T-cell (primary cell): ENCODE results near the gene C2orf80. TPM values are rescaled to one million over a fixed set of nuclear protein-coding genes. Genes with fewer than 3 reads are reported as not detected.

Experiments used
- ATAC-seq, 4 experiments: fragments of 200-7000 bp in 3 of 4; fragments of 150-1000 bp in 1 of 4; cut with Tn5 transposase; replicated peaks in 1 of 4; 1 replicate in 3 of 4; 2 replicates in 1 of 4; pipeline ENCODE4 v1.10.0; 2021; ENCODE audit warnings: moderate library complexity in 3 of 4, mild to moderate bottlenecking in 2 of 4, moderate number of reproducible peaks in 1 of 4
- CTCF ChIA-PET, 2 donors: fragments of 300-600 bp; sonication (Branson Sonifier 250); formaldehyde crosslinking; loops; one replicate each; lab custom pipeline; 2022; ENCODE audit warnings: antibody characterized with exemption in 2 of 2; lab: Charles Lee
- POLR2A ChIA-PET, 2 donors: fragments of 300-600 bp; sonication (Branson Sonifier 250); formaldehyde crosslinking; loops; one replicate each; lab custom pipeline; 2022; ENCODE audit warnings: antibody characterized with exemption in 2 of 2; lab: Charles Lee
- DNase-seq, 35 experiments: peaks; one replicate each; pipeline versions ENCODE4 v3.0.0 to v3.0.0-alpha.2; 2013 to 2023
- H3K27ac ChIP-seq: one replicate; pipeline ENCODE4 v1.5.1; 2013; ENCODE audit warnings: low read length
- H3K27me3 ChIP-seq, 2 experiments: replicated peaks in 1 of 2; 1 replicate in 1 of 2; 2 replicates in 1 of 2; pipeline versions ENCODE4 v1.6.1 to v1.7.0; 2013; ENCODE audit warnings: low read length in 1 of 2, mixed read lengths in 1 of 2; ENCODE audit not compliant: control insufficient read depth in 2 of 2, insufficient read depth in 2 of 2; ENCODE audit errors: extremely low read depth in 1 of 2
- H3K36me3 ChIP-seq, 2 donors: 1 replicate in 1 of 2; 2 replicates in 1 of 2; pipeline versions ENCODE4 v1.6.1 to v1.7.0; 2013; ENCODE audit warnings: low read length in 1 of 2; ENCODE audit not compliant: control insufficient read depth in 2 of 2, insufficient read depth in 1 of 2; ENCODE audit errors: extremely low read depth in 1 of 2
- H3K4me1 ChIP-seq, 2 experiments: 1 replicate in 1 of 2; 2 replicates in 1 of 2; pipeline versions ENCODE4 v1.6.1 to v1.7.0; 2013; ENCODE audit warnings: low read length in 2 of 2, mixed read lengths in 1 of 2; ENCODE audit not compliant: insufficient read depth in 2 of 2, control insufficient read depth in 1 of 2; ENCODE audit errors: extremely low read depth in 1 of 2
- H3K4me3 ChIP-seq, 2 donors: 1 replicate in 1 of 2; 2 replicates in 1 of 2; pipeline versions ENCODE4 v1.5.1 to v1.7.0; 2013; ENCODE audit warnings: mild to moderate bottlenecking in 2 of 2, low read length in 1 of 2, moderate library complexity in 1 of 2; ENCODE audit not compliant: control insufficient read depth in 1 of 2; ENCODE audit errors: extremely low read depth in 1 of 2
- H3K9me3 ChIP-seq: 2 replicates; pipeline ENCODE4 v1.7.0; 2013
- H3K27ac Mint-ChIP-seq, 2 donors: one replicate each; pipeline ENCODE4 v1.8.0; 2020 to 2021; ENCODE audit warnings: mild to moderate bottlenecking in 2 of 2, mixed read lengths in 2 of 2
- H3K27me3 Mint-ChIP-seq, 2 donors: one replicate each; pipeline ENCODE4 v1.8.0; 2021 to 2022; ENCODE audit warnings: mixed read lengths in 2 of 2
- H3K36me3 Mint-ChIP-seq: one replicate; pipeline ENCODE4 v1.8.0; 2021; ENCODE audit warnings: mixed read lengths
- H3K4me1 Mint-ChIP-seq, 3 donors: one replicate each; pipeline ENCODE4 v1.8.0; 2020 to 2022; ENCODE audit warnings: mixed read lengths in 3 of 3, mild to moderate bottlenecking in 1 of 3
- H3K4me3 Mint-ChIP-seq, 3 donors: one replicate each; pipeline ENCODE4 v1.8.0; 2020 to 2022; ENCODE audit warnings: mild to moderate bottlenecking in 3 of 3, mixed read lengths in 3 of 3, moderate library complexity in 3 of 3
- H3K9me3 Mint-ChIP-seq, 3 donors: one replicate each; pipeline ENCODE4 v1.8.0; 2020 to 2022; ENCODE audit warnings: mixed read lengths in 3 of 3
- WGBS: methylation state at CpG from one replicate; pipeline ENCODE4 v1.1.5; 2013; ENCODE audit warnings: missing lambda C conversion rate; ENCODE audit not compliant: insufficient coverage; 5-methylcytosine and 5-hydroxymethylcytosine counted together
- total RNA-seq, 35 experiments: library from RNA in 6 of 35; stranded (reverse) in 6 of 35; fragments of 120-200 nt in 1 of 35; gene quantifications; one replicate each; pipeline versions ENCODE4 v1.2.1 to v1.2.4 and lab custom pipeline; 2013 to 2026

The C2orf80 gene
- not detected for total RNA-seq
- not detected for total RNA-seq (2013)
- 0 to 0.04 (median 0) reads per million in 29 experiments for total RNA-seq (lab: John Stamatoyannopoulos, UW)

GRCh38 chr2:208189810-208190503 is at the start of gene C2orf80:
TSS of gene C2orf80 (minus strand) at chr2:208190030. CDS start at chr2:208186986, 3,044 bp downstream.
- WGBS: 87% methylated on average over 6 of the region's 10 CpGs
- H3K4me3 ChIP-seq: no peak within 1 kb of the TSS
- Mint-ChIP-seq H3K9me3 (no peaks in the 10 kb centered on the region), H3K36me3 (no peaks in the 10 kb centered on the region), H3K27me3 (peaks cover 0 to 4% of the 10 kb centered on the region in 2 donors), H3K4me3 (no peak within 1 kb of the TSS), H3K4me1 (peaks cover 0 to 3% (median 0%) of the 10 kb centered on the region in 3 donors), H3K27ac (no peak within 1 kb of the TSS)
- DNase-seq (no peak), ATAC-seq (no peak)
- no peaks in the 10 kb centered on the region for H3K36me3 ChIP-seq
- ChIA-PET CTCF (no interaction called here), POLR2A (no interaction called here)
- H3K27me3 ChIP-seq: peaks cover 0 to 3% of the 10 kb centered on the region in 2 experiments
- no peaks in the 10 kb centered on the region for H3K4me1 ChIP-seq
- H3K9me3 ChIP-seq: no peaks in the 10 kb centered on the region
- no peak within 1 kb of the TSS for H3K27ac ChIP-seq

- H3K4me3 ChIP-seq: no peak overlapping the region
- no CpG with 5 or more reads among the region's 2 CpGs for WGBS
- peaks cover 4 to 34% of the 10 kb centered on the region in 2 donors for H3K36me3 ChIP-seq
- H3K4me3 Mint-ChIP-seq: no peak overlapping the region
- no peak overlapping the region for H3K27ac Mint-ChIP-seq
- H3K9me3 Mint-ChIP-seq: peaks cover 4 to 15% (median 15%) of the 10 kb centered on the region in 3 donors
- peaks cover 54% of the 10 kb centered on the region for H3K36me3 Mint-ChIP-seq
- H3K27me3 Mint-ChIP-seq: no peaks in the 10 kb centered on the region
- H3K4me1 Mint-ChIP-seq: no peaks in the 10 kb centered on the region
- ATAC-seq: no peak
- H3K27ac ChIP-seq: no peak overlapping the region
- POLR2A ChIA-PET: no interaction called here
- H3K4me1 ChIP-seq: no peaks in the 10 kb centered on the region
- no peaks in the 10 kb centered on the region for H3K27me3 ChIP-seq
- H3K9me3 ChIP-seq: no peaks in the 10 kb centered on the region
- CTCF ChIA-PET: no interaction called here
- DNase-seq: no peak
Measured at GRCh38 chr2:208235860-208236259, 46.0 kb upstream of the C2orf80 start.

GRCh38 chr2:208234786-208235185 is 45.0 kb upstream of the C2orf80 start:
- H3K4me3 Mint-ChIP-seq: no peak overlapping the region
- peaks cover 48% of the 10 kb centered on the region for H3K36me3 Mint-ChIP-seq
- H3K27ac Mint-ChIP-seq: no peak overlapping the region
- no peak overlapping the region for H3K4me3 ChIP-seq
- H3K27me3 ChIP-seq: peaks cover 0 to 2% of the 10 kb centered on the region in 2 experiments
- ATAC-seq (no peak), DNase-seq (no peak)
- H3K36me3 ChIP-seq: peaks cover 2 to 24% of the 10 kb centered on the region in 2 donors
- H3K27ac ChIP-seq: no peak overlapping the region
- CTCF ChIA-PET: interaction anchor here in 1 of 2 donors (0.6 kb wide), 1 partner anchor 11 kb away, joined by 5 read pairs; no protein-coding TSS in a partner anchor
- WGBS: no CpG with 5 or more reads among the region's 1 CpG
- H3K4me1 Mint-ChIP-seq: no peaks in the 10 kb centered on the region
- POLR2A ChIA-PET: no interaction called here
- no peaks in the 10 kb centered on the region for H3K27me3 Mint-ChIP-seq
- H3K9me3 Mint-ChIP-seq: peaks cover 4 to 22% (median 15%) of the 10 kb centered on the region in 3 donors
- no peaks in the 10 kb centered on the region for H3K9me3 ChIP-seq
- no peaks in the 10 kb centered on the region for H3K4me1 ChIP-seq

- Mint-ChIP-seq H3K4me1 (no peaks in the 10 kb centered on the region), H3K9me3 (peaks cover 4 to 19% (median 8%) of the 10 kb centered on the region in 3 donors), H3K27me3 (no peaks in the 10 kb centered on the region), H3K4me3 (no peak overlapping the region), H3K27ac (no peak overlapping the region), H3K36me3 (peaks cover 3% of the 10 kb centered on the region)
- DNase-seq: no peak
- Histone ChIP-seq H3K36me3 (no peaks in the 10 kb centered on the region), H3K9me3 (no peaks in the 10 kb centered on the region), H3K27me3 (peaks cover 0 to 2% of the 10 kb centered on the region in 2 experiments), H3K27ac (no peak overlapping the region), H3K4me1 (no peaks in the 10 kb centered on the region), H3K4me3 (no peak overlapping the region)
- WGBS: no CpG with 5 or more reads among the region's 1 CpG
- no peak for ATAC-seq
- CTCF ChIA-PET: interaction anchor here in 1 of 2 donors (0.6 to 0.7 kb wide), 2 partner anchors 99 to 312 kb away, joined by 3 read pairs; no protein-coding TSS in a partner anchor
- POLR2A ChIA-PET: no interaction called here
Measured at GRCh38 chr2:208228476-208228875, 38.6 kb upstream of the C2orf80 start.

- H3K4me1 ChIP-seq: no peaks in the 10 kb centered on the region
- ChIA-PET CTCF (no interaction called here), POLR2A (no interaction called here)
- WGBS: 94% methylated on average over 33 of the region's 33 CpGs
- peaks cover 4 to 19% (median 8%) of the 10 kb centered on the region in 3 donors for H3K9me3 Mint-ChIP-seq
- H3K27ac ChIP-seq: no peak overlapping the region
- H3K27me3 Mint-ChIP-seq: no peaks in the 10 kb centered on the region
- DNase-seq (no peak), ATAC-seq (no peak)
- H3K36me3 Mint-ChIP-seq: peaks cover 3% of the 10 kb centered on the region
- no peak overlapping the region for H3K4me3 Mint-ChIP-seq
- no peak overlapping the region for H3K4me3 ChIP-seq
- H3K9me3 ChIP-seq: no peaks in the 10 kb centered on the region
- no peaks in the 10 kb centered on the region for H3K36me3 ChIP-seq
- H3K27ac Mint-ChIP-seq: no peak overlapping the region
- no peaks in the 10 kb centered on the region for H3K4me1 Mint-ChIP-seq
- H3K27me3 ChIP-seq: peaks cover 0 to 2% of the 10 kb centered on the region in 2 experiments
Measured at GRCh38 chr2:208227581-208228232, 37.9 kb upstream of the C2orf80 start.

- H3K4me1 ChIP-seq: no peaks in the 10 kb centered on the region
- no peak overlapping the region for H3K27ac ChIP-seq
- H3K36me3 Mint-ChIP-seq: no peaks in the 10 kb centered on the region
- ChIA-PET POLR2A (no interaction called here), CTCF (no interaction called here)
- H3K27me3 ChIP-seq: no peaks in the 10 kb centered on the region
- no peak overlapping the region for H3K4me3 ChIP-seq
- H3K4me1 Mint-ChIP-seq: no peaks in the 10 kb centered on the region
- peaks cover 0 to 8% (median 6%) of the 10 kb centered on the region in 3 donors for H3K9me3 Mint-ChIP-seq
- no CpG with 5 or more reads among the region's 2 CpGs for WGBS
- H3K27me3 Mint-ChIP-seq: no peaks in the 10 kb centered on the region
- no peaks in the 10 kb centered on the region for H3K36me3 ChIP-seq
- no peak overlapping the region for H3K27ac Mint-ChIP-seq
- no peak for ATAC-seq
- no peaks in the 10 kb centered on the region for H3K9me3 ChIP-seq
- no peak for DNase-seq
- H3K4me3 Mint-ChIP-seq: no peak overlapping the region
Measured at GRCh38 chr2:208224802-208225201, 35.0 kb upstream of the C2orf80 start.
